Measurements from ENCODE around the gene USP30.

GRCh38 chr12:109056891-109057290 lies 4.5 kb downstream of the USP30 start:
- no peak for TF ChIP-seq CTCF (IDR thresholded peaks at IDR 0.05; ENCODE audit: borderline replicate concordance, extremely low read depth, low read length, poor library complexity, severe bottlenecking)
- TF ChIP-seq EZH2 (IDR thresholded peaks at IDR 0.05; ENCODE audit: borderline replicate concordance, low read depth, low read length, severe bottlenecking), result no peak
